ENCODE data around the gene KSR2.
"Not testable (repeated sequence)": the region's sequence is repeated elsewhere in the genome, so short reads cannot be mapped to it uniquely, and the experiment has no call there.

KSR2 gene

DNA sequence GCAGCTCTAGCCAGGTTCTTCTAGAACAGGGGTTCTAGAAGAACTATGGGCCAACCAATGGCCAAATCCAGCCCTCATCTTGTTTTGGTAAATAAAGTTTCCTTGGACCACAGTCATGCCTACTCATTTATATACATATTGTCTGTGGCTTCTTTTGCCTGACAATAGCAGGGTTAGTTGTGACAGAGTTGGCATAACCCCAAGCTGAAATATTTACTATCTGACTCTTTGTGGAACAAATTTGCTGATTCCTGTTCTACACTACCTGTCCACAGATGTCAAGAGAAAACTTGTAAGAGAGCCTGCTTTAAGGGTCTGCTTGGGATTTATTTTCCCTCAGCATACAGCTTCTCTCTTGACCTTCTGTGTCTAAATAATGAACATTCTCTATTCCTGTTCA is 289.0 kb downstream of the KSR2 start:
- no peak for DNase-seq

DNA sequence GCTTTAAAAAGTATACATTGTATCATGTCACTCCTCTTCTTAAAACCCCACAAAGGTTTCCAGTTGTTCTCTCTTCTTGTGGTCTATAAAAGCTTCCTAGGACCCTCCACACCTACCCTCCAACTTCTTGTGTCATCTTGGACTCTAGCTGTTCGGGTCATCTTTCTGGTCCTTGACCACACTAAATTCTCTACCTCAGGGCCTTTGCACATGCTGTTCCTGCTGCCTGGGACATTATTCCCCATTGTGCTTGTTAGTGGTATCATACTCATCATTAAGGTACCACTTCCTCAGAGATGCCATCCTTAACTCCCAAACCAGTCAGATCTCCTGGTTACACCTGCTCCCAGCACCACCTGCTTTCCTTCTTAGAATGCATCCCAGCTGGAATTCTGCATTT is 294.0 kb downstream of the KSR2 start:
- no peak for DNase-seq

GRCh38 chr12:117674313-117674712 is 294.5 kb downstream of the KSR2 start:
- no peak for DNase-seq

DNA sequence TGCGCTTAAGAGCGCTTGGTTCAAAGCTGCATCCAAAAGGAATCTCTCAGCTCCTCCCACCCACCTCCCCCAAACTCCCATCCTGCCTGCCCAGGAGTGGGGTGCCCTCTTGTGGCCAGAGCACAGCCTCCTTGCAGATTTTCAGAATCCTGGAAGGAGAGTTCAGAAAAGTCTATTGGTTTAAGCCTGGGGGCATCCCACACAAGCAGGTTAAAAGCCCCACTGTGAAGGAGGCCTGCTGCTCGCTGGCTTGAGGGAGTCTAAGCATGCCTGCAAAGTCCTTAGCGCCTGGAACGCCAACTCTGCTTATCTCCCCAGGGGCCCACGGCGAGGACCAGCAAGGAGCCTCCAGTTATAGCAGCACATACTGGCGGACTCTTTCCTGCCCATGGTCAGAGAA is 297.1 kb downstream of the KSR2 start:
- DNase-seq, result peak; percentile 37

- DNase-seq, result no peak
Measured at GRCh38 chr12:117664169-117664568, 304.6 kb downstream of the KSR2 start.

DNA sequence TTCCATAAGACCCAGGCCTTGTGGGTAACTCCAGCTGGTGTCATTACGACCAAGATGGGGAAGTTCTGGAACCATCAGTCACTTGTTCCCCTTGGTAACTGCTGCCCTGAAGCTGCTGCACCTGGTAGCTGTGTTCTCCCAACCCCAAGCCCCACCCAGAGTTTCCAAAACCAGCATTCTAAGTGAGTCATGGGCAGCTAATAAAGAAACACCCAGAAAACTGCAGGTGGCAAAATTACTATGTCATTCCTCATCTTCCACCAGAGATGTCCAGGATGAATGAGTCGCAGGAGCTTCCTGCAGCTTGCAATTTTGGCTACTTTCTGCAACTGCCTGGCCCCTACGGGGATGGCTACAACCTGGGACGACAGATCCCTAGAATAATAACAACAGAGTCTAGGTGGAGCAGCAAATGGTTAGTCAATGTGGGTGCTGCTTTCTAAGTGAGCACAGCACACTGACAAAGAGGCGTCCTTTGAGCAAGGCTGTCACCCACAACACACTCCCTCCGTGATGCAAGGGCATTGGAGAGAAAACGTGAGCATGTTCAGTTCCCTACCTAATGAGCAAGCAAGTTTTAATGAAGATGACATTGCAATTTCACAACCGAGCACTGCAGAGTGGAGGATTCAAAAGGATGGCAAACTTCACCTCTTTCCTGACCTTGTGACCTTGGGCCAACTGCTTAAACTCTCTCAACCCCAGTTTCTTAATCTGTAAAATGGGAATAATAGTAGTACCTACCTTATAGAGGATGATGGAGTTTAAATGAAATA is 306.0 kb downstream of the KSR2 start:
- no peak for DNase-seq

DNA sequence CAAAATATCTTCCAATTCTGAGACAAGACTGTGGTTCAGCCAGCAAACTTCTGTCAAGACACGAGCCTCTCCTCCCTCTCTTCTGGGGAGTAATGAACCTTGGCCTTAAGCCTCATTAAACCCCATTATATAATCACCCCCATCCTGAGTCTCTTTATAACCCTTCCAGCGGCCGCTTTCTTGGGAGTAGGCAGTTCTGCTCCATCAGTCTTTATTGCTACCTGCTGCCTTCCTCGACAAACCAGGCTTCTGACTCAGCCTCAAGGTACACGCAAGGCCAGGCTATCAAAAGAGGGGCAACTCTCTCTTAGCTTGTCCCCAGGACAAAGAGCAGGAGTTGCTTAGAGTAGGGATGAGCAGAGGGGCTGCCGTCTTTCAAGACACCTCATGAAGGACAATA is 306.6 kb downstream of the KSR2 start:
- DNase-seq, result no peak

DNA sequence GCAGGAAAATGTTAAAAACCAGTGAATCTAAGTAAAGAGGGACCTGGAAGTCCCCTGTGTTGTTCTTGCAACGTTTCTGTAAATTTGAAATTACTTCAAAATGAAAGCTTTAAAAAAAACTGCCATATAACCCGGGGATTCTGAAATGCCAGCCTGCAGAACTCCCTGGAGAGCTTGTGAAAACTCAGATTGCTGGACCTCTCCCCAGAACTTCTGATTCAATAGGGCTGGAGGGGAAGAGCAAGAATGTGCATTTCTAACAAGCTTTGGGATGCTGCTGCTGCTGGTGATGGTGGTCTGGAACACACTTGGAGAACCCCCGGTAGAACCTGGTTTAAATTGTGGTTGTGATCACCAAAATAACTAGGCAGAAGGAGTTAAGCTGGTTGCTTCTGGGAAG is 307.3 kb downstream of the KSR2 start:
- DNase-seq, result no peak

DNA sequence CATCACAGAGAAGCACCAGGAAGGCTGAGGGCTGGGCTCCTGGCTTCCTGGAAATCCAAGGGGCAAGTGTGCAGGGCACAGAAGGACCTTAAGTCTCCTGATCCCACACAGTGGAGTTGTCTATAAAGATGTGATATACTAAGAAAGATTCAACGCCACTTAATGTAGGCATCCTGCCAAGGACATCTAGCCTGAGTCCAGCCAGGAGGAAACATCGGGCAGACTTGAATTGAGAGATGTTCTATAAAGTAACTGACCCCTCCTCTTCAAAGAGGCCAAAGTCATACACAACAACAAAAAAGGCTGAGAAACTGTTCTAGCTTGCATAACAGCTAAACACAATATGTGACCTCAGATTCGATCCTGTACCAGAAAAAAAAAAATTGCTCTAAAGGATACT is 307.9 kb downstream of the KSR2 start:
- no peak for DNase-seq

GRCh38 chr12:117658226-117658625 is 310.6 kb downstream of the KSR2 start:
- no peak for DNase-seq

DNA sequence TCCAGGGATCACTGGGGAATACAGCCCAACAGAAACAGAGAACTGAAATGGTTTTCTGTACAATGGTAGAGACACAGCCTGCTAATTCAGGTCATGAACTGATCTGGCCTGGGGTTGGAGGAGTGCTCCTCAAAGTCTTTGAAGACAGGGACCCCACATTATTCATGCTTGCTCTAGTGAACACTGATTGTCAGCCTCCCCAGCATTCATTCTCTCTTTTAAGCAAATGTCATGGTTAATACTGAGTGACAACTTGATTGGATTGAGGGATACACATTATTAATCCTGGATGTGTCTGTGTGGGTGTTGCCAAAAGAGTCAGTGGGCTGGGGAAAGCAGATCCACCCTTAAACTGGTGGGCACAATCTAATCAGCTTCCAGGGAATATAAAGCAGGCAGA is 319.0 kb downstream of the KSR2 start:
- no peak for DNase-seq

- no peak for DNase-seq
Measured at GRCh38 chr12:117646520-117646919, 322.3 kb downstream of the KSR2 start.

- DNase-seq, result no peak
Measured at GRCh38 chr12:117645473-117645872, 323.3 kb downstream of the KSR2 start.

GRCh38 chr12:117643971-117644370 is 324.8 kb downstream of the KSR2 start:
- DNase-seq, result no peak

GRCh38 chr12:117641885-117642284 is 326.9 kb downstream of the KSR2 start:
- DNase-seq, result no peak

- DNase-seq, result no peak
Measured at GRCh38 chr12:117640511-117640910, 328.3 kb downstream of the KSR2 start.

GRCh38 chr12:117629454-117629853 is 339.3 kb downstream of the KSR2 start:
- no peak for DNase-seq

DNA sequence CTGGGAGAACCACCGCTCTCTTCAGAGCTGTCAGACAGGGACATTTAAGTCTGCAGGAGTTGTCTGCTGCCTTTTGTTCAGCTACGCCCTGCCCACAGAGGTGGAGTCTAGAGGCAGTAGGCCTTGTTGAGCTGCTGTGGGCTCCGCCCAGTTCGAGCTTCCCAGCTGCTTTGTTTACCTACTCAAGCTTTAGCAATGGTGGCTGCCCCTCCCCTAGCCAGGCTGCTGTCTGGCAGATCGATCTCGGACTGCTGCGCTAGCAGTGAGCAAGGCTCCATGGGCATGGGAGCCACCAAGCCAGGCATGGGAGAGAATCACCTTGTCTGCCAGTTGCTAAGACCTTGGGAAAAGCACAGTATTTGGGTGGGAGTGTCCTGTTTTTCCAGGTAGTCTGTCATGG is 340.1 kb downstream of the KSR2 start:
- not testable (repeated sequence) for DNase-seq

- DNase-seq, result no peak
Measured at GRCh38 chr12:117622741-117623140, 346.0 kb downstream of the KSR2 start.

DNA sequence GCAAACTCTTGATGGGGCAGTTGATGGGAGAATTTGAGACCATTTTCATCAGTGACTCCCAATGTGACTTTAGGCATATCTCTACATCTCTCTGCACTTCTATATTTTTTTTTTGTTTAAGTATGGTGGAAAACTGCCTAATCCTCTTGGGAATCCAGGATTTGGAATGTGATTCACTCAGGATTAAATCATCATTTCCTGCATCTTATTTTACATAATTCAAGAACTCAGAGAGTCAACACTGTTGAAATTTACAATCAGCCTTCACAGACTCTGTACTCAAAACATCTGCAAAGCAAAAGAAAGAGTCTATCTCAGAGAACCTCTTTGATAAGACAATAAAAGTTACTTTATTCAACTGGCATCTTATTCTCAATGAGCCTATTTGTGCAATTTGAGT is 346.7 kb downstream of the KSR2 start:
- DNase-seq, result no peak

- no peak for DNase-seq
Measured at GRCh38 chr12:117607778-117608177, 361.0 kb downstream of the KSR2 start.

GRCh38 chr12:117606945-117607344 is 361.8 kb downstream of the KSR2 start:
- DNase-seq, result no peak

DNA sequence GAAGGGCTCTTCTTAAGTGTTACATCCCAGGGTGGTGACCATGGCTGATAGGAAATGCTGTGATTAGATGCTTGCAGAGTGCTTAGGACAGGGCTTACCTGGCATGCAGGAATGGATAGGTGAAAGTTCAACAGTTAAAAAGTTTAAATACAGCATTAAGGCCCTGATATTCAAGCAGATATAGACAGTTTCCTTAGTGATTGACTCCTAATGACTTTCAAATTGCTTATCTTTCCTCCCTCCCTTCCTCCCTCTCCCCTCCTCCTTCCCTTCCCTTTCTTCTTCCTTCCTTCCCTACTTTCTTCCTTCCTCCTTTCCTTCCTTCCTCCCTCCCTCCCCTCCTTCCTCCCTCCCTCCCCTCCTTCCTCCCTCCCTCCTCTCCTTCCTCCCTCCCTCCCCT is 362.8 kb downstream of the KSR2 start:
- DNase-seq, result no peak

DNA sequence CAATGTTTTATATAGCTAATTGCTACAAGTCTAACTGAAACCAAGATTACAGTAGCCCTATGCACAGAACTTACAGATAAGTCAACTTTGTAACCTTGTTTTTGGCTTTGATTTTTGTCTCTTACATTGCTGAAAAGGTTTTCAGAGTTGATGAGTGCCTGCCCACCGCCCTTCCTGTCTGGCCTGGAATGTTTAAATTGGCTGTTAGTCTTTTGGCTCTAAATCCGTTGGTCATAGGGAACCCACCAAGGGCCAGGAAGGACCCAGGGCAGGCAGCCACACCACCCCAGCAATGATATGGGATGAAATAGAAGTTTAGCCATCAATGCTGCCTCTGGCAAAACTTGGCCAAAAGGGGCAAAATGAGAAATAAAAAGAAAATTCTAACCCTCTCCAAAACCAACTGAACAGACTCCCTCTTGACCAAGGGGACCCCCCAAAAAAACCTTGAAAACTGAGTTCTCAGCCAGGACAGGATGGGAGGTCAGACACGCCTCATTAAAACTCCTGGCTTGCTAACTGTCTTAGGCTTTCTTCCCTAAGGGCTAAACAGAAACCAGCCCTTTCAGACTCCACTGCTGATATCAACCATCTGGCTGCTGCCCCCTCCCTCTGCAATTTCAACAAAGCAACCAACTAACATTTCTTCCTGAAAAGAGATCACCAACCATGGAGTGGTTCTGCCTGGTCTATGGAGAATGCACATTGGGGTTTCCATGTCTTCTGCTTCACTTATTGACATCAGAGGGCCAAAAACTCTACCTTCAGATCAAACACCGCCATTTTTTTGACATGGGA is 365.3 kb downstream of the KSR2 start:
- DNase-seq, result no peak

DNA sequence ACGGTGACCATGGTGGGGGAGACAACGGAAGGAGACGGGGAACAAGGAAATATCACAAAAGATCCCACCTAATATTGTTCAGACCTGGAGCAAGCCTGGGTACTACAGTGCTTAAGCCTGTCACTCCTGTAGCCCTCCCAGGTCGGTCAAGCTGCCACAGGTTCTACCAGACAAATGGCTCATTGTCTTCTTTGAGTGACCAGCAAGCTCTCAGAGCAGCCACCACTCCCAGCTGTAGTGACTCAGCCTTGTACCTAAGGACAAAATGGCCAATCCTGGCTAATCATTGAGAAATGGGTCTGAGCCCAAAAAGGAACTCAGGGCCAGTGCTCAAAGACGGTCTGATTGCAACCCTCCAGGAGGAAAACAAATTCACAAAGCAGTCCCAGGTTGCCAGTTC is 368.9 kb downstream of the KSR2 start:
- no peak for DNase-seq
